ENCODE data around the gene MKX.

Gene MKX

DNA sequence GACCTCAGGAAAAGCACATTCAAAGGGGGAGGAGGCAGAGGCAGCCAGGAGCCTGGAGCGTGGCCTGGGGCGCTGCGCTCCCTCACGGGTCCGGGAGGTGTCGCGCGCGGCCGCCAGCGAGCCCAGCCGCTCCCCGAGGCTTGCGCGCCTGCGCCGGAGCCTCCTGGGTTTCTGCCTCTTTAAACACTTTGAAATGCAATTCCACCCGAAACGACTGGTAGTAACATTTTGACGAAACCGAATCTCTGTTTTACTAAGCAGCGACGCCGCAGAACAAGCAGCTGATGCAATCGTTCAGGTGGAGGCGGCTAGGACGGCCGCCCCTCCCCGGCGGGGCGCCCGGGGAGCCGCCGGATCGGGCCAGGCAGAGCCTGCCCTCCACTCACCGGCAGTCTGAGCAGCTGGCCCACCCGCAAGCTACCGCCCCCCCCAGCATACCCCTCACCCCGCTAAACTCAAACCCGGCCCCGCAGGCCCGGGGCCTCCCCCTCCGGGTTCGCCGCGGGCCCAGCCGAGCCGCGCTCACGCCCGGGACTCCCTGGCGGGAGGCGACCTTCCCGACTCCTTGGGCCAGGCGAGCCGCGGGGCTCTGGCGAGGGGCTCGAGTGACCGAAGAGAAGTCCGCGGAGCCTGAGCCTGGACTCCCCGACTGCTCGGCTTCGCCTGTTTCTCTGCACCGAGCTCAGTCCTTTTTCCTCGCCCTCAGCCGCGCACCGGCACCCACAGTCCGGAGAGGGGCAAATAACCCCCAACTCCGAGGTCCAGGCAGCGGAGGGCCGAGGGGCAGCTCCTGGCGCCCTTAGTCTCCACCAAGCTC is 3.2 kb downstream of the MKX start:
- DNase-seq (ENCODE audit: low read depth in 2 of 2) = peak; percentile 76

- DNase-seq (ENCODE audit: low read depth in 2 of 2) = no peak
These were observed 4.2 kb downstream of the MKX start for GRCh38 chr10:27741173-27742091.

DNA sequence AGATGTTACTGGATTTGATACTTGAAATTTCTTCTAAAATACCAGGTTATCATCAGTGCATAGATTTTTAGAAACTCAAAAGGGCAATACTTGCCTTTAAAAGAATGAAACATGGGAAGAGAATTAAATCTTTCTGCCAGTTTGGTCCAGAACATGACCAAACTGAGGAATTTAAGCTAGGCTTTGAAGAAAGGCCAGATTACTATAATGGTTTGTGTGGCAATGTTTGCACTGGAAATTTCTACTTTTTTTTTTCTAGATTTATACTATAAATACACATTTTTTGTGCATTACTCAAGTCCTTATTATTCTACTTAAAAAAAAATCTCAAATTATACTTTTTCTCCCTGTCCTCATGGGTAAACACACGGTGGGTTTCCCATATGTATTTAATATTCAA is 9.2 kb downstream of the MKX start:
- no peak for DNase-seq (ENCODE audit: low read depth in 2 of 2)

DNA sequence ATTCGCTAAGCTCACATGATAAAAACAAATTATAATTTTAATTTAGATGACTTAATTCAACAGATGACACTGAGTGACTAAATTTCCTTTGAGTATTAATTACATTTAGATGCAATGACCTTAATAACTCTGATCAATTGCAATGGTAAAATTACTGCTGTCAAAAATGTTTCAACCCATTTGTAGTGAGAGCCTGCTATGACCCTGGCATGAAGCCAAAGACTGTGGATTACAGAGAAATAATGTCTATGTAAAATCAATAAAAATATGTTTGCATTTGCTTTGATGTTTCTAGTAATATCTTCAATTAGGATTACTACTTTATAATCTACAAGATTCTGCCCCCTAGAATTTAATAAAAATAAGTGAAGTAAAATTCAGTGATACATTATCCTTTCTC is 15.6 kb downstream of the MKX start:
- no peak for DNase-seq (ENCODE audit: low read depth in 2 of 2)

DNA sequence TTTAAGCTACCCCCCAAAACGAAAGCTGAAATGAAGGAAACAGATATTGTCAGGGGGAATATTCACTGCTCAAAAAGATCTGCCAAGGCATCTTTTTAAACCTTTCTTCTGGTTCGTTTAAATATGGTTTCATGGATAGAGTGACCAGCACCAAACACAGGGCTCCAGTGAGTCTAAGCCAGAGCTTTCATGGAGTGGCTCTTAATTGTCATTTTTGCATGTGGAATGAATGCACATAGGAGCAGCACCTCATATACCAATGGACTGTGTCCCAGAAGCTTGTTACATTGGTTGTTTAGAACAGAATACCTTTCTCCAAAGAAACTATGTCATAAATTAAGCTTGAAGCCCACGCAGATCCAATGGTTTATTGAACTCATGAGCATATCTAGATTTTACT is 17.3 kb downstream of the MKX start:
- DNase-seq (ENCODE audit: low read depth in 2 of 2) = no peak

DNA sequence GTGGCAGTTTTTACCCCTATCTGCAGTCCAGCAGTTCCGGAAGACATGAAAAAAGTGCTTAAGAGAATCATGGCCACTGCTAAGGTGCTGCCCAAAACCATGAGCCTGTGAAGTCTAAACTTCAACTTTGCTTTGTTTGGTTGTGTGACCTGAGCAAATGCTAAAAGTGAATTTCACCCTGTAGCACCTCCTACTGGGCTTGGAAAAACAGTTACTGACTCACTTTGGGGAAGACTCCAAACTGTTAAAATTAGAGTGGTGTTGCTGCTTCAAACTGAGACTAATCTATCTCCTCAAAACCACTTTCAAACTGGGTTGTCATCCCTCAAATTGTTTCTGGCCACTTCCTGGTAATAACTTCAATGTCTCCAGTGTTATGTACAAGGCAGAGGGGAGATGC is 21.3 kb downstream of the MKX start:
- DNase-seq (ENCODE audit: low read depth in 2 of 2) = no peak

DNA sequence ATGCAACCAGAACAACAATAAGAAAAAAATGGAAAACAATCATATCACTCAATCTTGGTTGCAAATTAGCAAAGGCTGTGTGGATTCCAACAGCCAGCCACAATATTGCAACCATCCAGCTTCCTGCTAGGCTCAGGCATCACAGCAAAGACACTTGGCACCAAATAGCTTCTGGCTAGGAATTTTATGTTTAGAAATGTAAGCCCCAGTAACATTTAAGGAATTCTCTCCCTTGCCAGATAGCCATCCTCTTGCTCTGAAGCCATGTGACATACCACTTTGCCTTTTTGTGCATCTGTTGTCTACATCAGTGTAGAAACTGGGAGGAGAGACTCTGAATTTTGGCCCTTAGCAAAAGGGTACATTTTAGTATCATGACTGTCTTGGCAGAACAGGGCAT is 22.2 kb downstream of the MKX start:
- no peak for DNase-seq (ENCODE audit: low read depth in 2 of 2)

DNA sequence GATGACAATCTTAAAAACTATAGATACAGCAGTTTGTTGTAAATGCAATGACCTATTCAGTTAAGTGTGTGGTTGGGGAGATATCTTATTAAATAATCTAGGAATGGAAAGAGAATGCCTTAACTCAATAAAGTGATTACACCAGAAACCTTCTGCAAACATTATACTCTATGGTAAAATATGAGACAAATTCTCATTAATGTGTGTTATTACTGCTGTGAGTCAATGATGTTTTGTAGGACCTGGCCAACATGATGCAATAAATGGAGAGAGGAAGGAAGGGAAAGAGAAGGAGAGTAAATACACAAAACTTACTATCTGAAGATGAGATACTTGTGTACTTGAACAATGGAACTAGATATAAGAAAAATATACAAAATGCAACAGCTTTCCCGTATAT is 25.1 kb downstream of the MKX start:
- DNase-seq (ENCODE audit: low read depth in 2 of 2) = no peak

GRCh38 chr10:27719052-27719451 is 26.6 kb downstream of the MKX start:
- DNase-seq (ENCODE audit: low read depth in 2 of 2) = no peak

GRCh38 chr10:27717861-27718260 is 27.8 kb downstream of the MKX start:
- DNase-seq (ENCODE audit: low read depth in 2 of 2) = no peak

DNA sequence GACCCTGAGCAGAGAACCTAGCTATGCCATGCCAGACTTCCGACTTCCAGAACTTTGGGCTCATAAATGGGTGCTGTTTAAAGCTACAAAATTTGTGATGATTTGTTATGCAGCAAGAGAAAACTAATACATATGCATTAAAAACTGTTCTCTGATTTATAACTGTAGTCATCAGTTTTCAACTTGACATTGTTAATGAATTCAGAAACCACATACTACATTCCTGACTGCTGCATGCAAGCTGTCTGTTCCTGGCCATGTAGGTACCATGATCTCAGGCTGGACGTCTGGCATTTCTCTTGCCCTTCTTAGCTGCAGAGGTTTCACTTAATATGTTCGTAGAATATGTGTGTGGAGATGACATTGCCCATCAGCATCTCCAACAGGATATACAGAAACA is 28.4 kb downstream of the MKX start:
- no peak for DNase-seq (ENCODE audit: low read depth in 2 of 2)

- no peak for DNase-seq (ENCODE audit: low read depth in 2 of 2)
These were observed 29.1 kb downstream of the MKX start for GRCh38 chr10:27716521-27716920.

DNA sequence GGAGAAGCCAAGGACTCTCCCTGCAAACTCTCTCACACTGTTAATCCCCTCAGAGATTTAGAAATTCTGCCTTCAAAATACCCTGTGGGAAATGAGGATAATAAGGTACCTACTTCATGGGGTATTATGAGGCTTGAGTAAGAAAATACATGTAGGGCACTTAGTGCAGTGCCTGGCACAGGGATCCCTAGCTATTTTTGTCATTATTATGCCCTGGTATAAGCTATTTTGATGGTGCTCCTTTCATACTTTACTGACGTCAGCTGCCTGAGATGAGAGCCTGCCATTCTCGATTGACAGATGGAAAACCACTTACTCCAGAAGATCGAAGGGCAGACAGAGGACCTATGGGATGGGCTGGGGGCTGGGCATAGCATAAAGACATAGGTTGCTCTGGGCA is 30.1 kb downstream of the MKX start:
- DNase-seq (ENCODE audit: low read depth in 2 of 2) = no peak

DNA sequence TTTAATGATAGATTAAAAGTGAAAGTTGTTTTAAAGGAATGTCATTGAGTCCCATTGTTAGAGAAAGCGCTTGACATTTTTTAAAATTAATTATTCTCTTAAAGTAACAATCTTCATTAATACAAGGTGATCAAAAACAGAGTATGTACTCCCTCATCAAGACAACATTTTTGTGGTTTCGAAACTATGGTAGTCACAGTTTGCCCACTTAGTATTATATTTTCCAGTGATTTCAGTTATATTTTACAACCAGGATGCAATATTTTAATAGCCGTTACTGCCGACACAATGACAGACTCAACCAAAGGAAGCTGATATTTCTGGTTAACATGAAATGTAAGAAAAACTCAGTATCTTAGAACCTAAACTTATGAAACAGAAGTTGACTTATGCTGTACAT is 31.3 kb downstream of the MKX start:
- no peak for DNase-seq (ENCODE audit: low read depth in 2 of 2)

- DNase-seq (ENCODE audit: low read depth in 2 of 2) = no peak
These were observed 31.7 kb downstream of the MKX start for GRCh38 chr10:27713941-27714340.

GRCh38 chr10:27710014-27710413 is 35.6 kb downstream of the MKX start:
- no peak for DNase-seq (ENCODE audit: low read depth in 2 of 2)

DNA sequence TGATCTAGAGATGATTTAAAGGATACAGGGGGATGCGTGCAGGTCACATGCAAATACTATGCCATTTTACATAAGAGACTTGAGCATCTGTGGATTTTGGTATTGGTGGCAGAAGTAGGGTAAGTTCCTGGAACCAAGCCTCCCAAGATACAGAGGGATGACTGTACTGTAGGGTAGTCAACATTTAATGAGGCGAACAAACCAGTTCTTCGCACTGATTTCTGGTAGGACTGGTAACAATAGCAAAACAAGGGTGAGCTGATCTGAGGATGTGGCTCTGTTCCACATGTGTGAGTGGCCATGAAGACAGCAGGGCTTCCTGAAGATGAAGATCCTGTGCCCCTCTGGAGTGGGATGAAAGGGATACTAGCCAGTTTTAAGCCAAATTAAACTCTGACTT is 36.3 kb downstream of the MKX start:
- DNase-seq (ENCODE audit: low read depth in 2 of 2) = no peak

DNA sequence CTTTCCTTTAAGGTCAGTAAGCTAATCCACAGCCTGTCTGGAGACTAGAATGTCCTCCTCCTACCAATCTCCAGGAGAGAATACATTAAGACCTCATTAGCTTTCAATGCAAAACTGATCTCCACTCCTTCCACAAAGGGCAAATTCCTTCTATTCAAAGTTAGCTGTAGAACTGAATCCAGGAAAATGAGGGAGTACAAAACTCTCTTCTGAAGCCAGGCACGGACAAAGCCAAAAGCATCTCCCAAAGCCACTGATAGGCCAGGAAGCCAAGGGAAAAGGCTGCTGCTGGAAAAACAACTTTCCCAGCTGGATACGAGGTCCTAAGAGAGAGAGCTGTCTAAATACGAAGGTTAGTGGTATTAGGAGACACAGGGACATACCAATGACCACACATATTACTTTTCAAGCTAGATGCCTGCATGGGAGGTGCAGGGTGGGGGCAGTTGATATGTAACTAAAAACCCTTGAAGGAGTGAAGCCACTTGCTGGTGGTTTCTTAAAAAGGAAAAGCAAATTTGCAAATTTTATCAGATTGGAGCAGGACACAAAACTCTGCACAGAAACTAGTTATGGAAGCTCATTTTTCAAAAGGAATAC is 43.6 kb downstream of the MKX start:
- DNase-seq (ENCODE audit: low read depth in 2 of 2) = no peak

DNA sequence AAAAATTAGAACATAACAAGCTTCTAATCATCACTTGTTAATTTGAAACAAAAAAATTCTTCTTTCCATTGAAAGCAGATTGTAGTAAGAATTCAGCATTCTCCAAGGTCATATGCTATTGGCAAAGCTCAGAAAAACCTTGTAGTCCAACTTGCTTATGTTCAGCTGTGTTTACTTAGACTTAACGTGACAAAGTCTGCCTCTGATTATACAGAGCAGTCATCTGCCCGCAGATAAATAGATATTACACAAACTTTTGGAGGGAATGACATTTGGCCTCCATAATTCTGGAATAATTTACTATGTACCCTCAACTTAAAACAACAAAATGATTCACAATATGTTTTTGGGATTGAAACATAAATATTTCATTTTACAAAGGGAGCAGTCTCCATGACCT is 45.8 kb downstream of the MKX start:
- DNase-seq (ENCODE audit: low read depth in 2 of 2) = no peak

DNA sequence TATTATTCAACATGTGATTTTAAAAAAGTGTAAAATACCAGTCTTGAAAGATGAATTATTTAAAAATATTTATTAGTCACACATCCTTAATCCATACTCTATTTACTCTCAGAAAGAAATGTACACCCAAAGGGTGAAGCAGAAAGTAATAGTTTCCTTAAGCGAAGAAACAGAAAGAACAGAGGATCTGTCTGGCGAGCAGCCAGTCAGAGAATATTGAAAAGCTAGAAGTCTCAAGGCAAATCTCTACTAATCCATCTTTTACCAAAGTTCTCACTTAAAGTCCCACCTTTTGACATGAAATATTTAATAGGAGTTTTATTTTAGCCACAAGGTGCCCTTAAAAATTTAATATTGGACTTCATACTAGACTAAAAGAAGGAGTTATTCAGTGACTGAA is 46.7 kb downstream of the MKX start:
- no peak for DNase-seq (ENCODE audit: low read depth in 2 of 2)

GRCh38 chr10:27696466-27696865 is 49.2 kb downstream of the MKX start:
- no peak for DNase-seq (ENCODE audit: low read depth in 2 of 2)

DNA sequence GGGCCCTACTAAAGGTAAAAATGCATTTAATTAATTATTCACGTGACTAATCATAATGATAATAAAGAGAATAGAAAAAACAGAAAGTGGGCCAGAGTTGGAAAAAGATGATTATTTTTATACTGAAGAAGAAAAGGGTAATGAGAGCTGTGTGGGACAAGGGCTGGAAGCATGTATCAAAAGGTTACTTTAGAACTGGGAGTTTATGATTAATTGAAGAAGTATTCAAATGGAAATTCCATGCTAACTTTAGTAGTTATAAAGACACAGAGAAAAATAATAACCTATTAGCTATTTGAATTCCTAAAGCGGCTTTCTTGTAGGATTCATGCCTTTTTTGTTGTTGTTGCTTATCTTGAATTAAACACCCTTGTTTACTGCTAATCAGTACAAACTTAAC is 49.9 kb downstream of the MKX start:
- DNase-seq (ENCODE audit: low read depth in 2 of 2) = no peak

DNA sequence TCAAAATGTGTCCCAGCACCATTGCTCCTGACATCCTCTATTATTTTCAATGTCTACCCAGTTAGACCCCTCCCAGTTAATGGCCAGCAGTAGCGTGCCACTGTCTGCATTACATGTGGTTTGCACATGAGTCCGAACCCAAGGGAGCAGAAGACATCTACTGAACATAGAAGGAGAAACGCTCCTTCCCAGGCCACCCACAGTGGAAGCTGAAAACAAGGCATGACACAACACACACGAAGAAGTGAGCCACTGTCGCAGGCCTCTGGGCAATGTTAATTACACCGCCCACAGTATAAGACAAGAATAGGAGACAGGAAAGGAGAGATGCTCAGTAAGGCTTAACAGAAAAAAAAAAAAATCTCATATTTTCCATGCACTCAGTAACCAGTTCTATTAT is 50.5 kb downstream of the MKX start:
- no peak for DNase-seq (ENCODE audit: low read depth in 2 of 2)

Measured in stimulated activated CD4-positive, alpha-beta T cell treated with anti-CD3 and anti-CD28 coated beads, Interleukin-15, amount 100 ng/mL, for 48 hours (primary cell).